Germinal center (tissue), 1 donor: ENCODE results near the gene APC2.
"Not testable (repeated sequence)": the region's sequence is repeated elsewhere in the genome, so short reads cannot be mapped to it uniquely, and the experiment has no call there.

ENCODE experiments used
- DNase-seq: peaks from one replicate; pipeline ENCODE4 v3.0.0; 2012; ENCODE audit warnings: mixed read lengths, low spot score

APC2 gene

DNA sequence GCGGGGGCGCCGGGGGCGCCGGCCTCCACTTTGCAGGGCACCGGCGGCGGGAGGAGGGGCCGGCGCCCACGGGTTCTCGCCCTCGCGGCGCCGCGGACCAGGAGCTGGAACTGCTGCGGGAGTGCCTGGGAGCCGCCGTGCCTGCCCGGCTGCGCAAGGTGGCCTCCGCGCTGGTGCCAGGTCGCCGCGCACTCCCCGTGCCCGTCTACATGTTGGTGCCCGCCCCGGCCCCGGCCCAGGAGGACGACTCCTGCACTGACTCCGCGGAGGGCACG, 17.2 kb downstream of the APC2 start:
- DNase-seq, result no peak

DNA sequence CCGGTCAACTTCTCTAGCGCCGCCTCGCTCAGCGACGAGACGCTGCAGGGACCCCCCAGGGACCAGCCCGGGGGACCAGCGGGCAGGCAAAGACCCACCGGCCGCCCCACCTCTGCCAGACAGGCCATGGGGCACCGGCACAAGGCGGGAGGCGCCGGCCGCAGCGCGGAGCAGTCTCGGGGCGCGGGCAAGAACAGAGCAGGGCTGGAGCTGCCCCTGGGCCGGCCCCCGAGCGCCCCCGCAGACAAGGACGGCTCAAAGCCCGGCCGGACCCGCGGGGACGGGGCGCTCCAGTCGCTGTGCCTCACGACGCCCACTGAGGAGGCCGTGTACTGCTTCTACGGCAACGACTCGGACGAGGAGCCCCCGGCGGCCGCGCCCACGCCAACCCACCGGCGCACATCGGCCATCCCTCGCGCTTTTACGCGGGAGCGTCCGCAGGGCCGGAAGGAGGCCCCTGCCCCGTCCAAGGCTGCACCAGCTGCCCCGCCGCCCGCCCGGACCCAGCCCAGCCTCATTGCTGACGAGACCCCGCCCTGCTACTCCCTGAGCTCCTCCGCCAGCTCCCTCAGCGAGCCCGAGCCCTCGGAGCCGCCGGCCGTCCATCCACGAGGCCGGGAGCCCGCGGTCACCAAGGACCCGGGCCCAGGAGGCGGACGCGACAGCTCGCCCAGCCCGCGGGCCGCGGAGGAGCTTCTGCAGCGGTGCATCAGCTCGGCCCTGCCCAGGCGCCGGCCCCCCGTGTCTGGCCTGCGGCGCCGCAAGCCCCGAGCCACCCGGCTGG, 17.8 kb downstream of the APC2 start:
- DNase-seq, result no peak

- DNase-seq, result no peak
Measured at GRCh38 chr19:1468274-1468820, 18.4 kb downstream of the APC2 start.

DNA sequence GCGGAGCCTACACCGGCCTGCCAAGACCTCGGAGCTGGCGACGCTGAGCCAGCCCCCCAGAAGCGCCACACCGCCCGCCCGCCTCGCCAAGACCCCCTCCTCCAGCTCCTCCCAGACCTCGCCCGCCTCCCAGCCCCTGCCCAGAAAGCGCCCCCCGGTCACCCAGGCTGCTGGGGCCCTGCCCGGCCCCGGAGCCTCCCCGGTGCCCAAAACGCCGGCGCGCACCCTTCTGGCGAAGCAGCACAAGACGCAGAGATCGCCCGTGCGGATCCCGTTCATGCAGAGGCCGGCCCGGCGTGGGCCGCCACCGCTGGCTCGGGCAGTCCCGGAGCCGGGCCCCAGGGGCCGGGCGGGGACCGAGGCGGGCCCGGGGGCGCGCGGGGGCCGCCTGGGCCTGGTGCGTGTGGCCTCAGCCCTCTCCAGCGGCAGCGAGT, 18.9 kb downstream of the APC2 start:
- no peak for DNase-seq

DNA sequence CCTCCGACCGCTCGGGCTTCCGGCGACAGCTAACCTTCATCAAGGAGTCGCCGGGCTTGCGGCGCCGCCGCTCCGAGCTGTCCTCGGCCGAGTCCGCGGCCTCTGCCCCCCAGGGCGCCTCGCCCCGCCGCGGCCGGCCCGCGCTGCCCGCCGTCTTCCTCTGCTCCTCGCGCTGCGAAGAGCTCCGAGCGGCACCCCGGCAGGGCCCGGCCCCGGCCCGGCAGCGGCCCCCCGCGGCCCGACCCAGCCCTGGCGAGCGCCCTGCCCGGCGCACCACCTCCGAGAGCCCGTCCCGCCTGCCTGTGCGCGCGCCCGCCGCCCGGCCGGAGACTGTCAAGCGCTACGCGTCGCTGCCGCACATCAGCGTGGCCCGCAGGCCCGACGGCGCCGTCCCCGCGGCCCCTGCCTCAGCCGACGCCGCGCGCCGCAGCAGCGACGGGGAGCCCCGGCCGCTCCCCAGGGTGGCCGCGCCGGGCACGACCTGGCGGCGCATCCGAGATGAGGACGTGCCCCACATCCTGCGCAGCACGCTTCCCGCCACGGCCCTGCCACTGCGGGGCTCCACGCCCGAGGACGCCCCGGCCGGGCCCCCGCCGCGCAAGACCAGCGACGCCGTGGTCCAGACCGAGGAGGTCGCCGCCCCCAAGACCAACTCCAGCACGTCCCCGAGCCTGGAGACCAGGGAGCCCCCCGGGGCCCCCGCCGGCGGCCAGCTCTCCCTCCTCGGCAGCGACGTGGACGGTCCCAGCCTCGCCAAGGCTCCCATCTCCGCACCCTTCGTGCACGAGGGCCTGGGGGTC, 19.5 kb downstream of the APC2 start:
- DNase-seq, result no peak

DNA sequence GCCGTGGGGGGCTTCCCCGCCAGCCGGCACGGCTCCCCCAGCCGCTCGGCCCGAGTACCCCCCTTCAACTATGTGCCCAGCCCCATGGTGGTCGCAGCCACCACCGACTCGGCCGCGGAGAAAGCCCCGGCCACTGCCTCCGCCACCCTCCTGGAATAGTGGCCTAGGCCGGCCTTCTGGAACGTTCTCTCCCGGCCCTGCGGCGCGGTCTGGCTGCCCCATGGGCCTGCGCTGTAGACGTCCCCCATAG, 20.1 kb downstream of the APC2 start:
- DNase-seq, result no peak

- DNase-seq, result peak; percentile 77
Measured at GRCh38 chr19:1470305-1471009, 20.5 kb downstream of the APC2 start.

GRCh38 chr19:1471010-1471514, 21.1 kb downstream of the APC2 start:
- no peak for DNase-seq

DNA sequence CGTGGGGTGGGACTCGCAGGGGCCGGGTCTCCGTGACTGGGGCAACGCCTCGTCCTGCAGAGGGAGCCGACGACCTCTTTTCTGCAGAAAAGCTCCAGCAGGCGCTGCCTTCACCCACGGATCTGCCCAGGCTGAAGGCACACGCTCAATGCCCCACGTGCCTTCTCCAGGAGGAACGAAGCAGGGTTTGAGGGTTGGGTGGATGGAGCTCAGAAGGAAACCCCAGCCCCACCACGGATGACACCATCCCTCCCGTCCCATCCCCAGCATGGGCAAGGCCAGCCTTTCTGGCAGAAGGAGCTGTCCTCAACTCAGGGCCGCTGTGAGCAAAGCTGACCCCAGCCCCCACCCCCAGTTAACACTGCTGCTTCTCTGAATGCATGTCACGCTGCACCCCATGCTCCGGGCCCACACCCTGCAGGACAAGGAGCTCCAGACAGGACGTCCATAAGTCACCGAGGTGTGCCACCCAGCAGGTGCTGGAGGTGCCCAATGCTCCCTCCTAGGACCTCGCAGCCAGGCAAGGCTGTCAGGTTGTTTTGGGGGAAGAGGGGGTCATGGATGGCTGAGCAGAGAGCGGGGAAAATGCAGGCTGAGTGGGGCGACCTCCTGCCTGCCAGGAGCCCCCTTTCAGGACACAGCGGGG, 21.7 kb downstream of the APC2 start:
- no peak for DNase-seq

GRCh38 chr19:1472231-1473084, 22.5 kb downstream of the APC2 start:
- DNase-seq, result no peak

DNA sequence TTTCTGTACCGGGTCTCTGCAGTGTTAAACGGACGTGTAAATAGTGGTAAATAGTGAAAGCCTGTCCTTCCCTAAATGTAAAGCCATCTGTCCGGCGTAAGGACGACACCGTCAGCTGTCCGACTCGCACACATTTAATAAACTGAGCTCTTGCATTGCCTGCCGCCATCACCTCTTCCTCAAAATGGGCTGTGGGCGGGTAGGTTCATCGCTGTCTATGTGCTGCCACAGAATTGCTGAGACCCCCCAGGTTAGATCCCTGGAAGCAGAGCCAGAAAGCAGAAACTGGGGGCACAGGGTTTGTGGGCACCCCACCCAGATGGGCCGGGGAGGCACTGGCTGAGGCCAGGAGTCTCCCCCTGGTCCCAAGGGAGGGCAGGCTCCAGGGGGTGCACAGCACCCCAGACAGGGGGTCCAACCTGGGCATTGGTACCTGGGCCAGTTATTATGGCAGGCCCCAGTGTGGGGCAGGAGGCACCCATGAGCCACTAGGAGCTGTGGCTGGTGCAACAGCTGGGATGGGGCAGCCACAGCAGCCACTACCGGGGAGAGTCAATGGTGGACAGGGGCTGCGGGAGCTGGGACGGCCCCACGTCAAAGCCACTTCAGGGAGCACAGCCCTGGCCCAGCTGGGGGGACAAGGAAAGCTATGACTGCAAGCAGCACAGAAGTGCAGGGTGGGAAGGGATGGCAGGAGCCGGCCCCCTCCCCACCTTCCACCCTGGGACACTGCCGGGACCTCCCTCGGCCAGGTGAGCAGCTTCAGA, 23.3 kb downstream of the APC2 start:
- DNase-seq, result no peak

- no peak for DNase-seq
Measured at GRCh38 chr19:1474011-1474764, 24.3 kb downstream of the APC2 start.

- no peak for DNase-seq
Measured at GRCh38 chr19:1474765-1475351, 24.9 kb downstream of the APC2 start.

DNA sequence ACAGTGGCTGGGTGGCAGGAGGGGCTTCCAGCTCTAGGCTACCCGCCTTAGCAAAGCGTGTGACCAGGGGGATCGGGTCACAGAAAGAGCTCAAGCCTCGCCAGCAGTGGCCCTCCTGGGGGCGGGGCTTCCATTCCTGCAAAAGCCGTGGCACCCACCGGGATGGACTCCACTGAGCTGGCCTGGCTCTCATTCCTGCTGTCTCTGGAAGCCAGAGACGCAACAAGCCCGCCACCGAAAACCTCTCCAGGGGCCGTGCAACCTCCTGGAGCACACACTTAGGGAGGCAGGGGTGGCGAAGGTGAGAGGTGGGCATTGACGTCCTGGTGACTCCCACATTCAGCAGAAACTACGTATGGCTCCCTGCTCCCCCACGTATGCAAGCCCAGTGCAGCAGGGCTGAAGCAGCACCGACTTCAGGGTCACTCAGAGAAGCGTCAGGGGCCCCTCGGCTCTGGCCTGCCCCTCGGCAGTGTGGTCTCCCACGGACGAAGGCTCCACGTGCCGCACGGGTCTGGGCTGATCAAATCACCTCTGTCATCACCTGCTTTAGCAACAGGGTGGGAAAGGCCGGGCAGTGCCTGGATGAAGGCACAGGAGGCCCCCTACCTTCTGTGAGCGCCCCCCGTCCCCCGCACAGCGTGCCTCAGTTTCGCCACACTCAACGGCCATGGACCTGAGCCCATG, 26.0 kb downstream of the APC2 start:
- no peak for DNase-seq

DNA sequence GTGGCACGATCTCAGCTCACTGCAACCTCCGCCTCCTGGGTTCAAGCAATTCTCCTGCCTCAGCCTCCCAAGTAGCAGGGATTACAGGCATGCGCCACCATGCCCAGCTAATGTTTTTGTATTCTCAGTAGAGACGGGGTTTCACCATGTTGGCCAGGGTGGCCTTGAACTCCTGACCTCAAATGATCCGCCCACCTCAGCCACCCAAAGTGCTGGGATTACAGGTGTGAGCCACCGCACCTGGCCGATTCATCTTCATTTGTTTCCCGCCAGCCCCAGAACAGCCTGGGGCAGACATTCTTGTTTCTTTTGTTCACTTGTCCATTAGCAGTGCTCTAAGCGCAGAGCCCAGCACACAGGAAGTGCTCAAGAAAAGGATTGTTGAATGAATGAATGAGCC, 27.1 kb downstream of the APC2 start:
- not testable (repeated sequence) for DNase-seq

- peak; percentile 93 for DNase-seq
Measured at GRCh38 chr19:1478934-1479707, 29.2 kb downstream of the APC2 start, which contains the start of gene C19orf25. Gene C19orf25 (minus strand): TSS chr19:1479215. CDS start chr19:1478903, 312 bp downstream.

- no peak for DNase-seq
Measured at GRCh38 chr19:1481224-1481892, 31.4 kb downstream of the APC2 start.
